Pulmonary artery endothelial cell (primary cell): Measurements from ENCODE around the gene IL6R. TPM values are rescaled to one million over a fixed set of nuclear protein-coding genes. Genes with fewer than 3 reads are reported as not detected.

Experiments
- DNase-seq: peaks from one replicate; pipeline ENCODE4 v3.0.0-alpha.2; 2011; ENCODE audit warnings: low read depth, low spot score
- total RNA-seq: library from RNA; depleted of rRNA; stranded (reverse); fragments of >200 nt; gene quantifications from 2 replicates; pipeline ENCODE4 v1.2.3, GENCODE V29; 2014

IL6R gene
- total RNA-seq, 1 donor from 2014 or later: 5.7 TPM

DNA sequence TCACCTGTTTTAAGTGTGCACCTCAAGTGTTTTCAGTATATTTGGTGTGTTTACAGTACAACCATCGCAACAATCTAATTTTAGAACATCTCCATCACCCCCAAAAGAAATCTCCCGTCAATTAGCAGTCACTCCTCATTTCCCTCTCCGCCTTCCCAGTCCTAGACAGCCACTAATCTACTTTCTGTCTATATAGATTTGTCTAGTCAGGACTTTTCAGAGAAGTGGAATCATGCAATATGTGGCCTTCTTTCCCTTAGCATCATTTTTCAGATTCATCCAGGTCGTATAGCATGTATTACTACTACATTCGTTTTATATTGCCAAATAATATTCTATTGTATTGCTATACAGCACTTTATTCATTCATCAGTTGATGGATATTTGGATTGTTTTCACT lies 98.8 kb downstream of the IL6R start:
- DNase-seq: no peak

DNA sequence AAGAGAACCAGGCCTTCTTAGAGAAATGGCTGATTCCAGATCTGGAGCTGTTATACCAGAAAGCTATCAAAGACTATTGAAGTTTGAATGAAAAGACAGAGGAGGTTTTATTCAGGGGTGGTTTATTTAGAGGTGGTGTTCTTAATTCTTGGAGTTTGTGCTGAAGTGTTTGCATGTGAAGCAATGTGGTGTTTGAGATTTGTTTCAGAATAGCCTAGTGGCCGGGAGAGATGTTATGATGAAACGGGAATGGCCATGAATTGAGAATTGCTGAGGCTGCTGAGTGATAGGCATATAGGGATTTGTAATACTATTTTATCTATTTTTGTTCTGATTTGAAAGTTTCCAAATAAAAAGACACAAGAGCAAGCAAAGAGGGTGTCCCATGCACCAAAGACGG lies 107.6 kb downstream of the IL6R start:
- DNase-seq: no peak

DNA sequence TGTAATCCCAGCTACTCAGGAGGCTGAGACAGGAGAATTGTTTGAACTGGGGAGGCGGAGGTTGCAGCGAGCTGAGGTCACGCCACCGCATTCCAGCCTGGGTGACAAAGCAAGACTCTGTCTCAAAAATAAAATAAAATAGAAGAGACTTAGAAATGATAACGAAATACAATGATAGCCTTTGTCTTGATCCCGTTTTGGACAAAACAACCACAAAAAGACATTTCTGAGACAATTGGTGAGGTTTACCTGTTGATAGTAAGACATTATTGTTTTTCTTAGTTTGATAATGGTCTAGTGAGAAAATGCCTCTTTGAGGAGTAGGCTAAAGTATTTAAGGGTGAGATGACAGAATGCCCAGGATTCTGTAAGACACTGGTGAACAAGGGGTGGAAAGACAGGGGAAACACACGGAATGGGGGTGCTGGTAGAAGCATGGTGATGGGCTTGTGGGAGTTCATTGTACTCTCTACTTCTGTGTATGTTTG lies 109.0 kb downstream of the IL6R start:
- no peak for DNase-seq

GRCh38 chr1:154517661-154518060 lies 112.5 kb downstream of the IL6R start:
- DNase-seq: no peak

Other genes with a start within 250 kb of the IL6R start
- gene TPM3, start 213.2 kb upstream of the IL6R start, total RNA-seq: 575 and 1,000 TPM in 2 replicates
- gene CFAP141, start 199.0 kb upstream of the IL6R start, total RNA-seq: not detected in 2 replicates
- 62.6 and 73.6 TPM in 2 replicates for gene UBAP2L, start 184.4 kb upstream of the IL6R start, total RNA-seq
- 118 and 122 TPM in 2 replicates for gene HAX1, start 132.7 kb upstream of the IL6R start, total RNA-seq
- 0.07 and 0.13 TPM in 2 replicates for gene AQP10, start 84.2 kb upstream of the IL6R start, total RNA-seq
- gene ATP8B2, start 79.8 kb upstream of the IL6R start, total RNA-seq: 77.0 and 112 TPM in 2 replicates
- gene TDRD10, start 96.9 kb downstream of the IL6R start, total RNA-seq: 1.7 and 3.8 TPM in 2 replicates
- gene SHE, start 97.1 kb downstream of the IL6R start, total RNA-seq: 60.6 and 84.6 TPM in 2 replicates
- 34.9 and 39.6 TPM in 2 replicates for gene UBE2Q1, start 153.3 kb downstream of the IL6R start, total RNA-seq
- gene CHRNB2, start 162.4 kb downstream of the IL6R start, total RNA-seq: under 0.01 TPM in 1 of 2 replicates, not detected in the other
- 81.5 and 107 TPM in 2 replicates for gene ADAR, start 202.8 kb downstream of the IL6R start, total RNA-seq